ENCODE data around the gene GRK1.

DNA sequence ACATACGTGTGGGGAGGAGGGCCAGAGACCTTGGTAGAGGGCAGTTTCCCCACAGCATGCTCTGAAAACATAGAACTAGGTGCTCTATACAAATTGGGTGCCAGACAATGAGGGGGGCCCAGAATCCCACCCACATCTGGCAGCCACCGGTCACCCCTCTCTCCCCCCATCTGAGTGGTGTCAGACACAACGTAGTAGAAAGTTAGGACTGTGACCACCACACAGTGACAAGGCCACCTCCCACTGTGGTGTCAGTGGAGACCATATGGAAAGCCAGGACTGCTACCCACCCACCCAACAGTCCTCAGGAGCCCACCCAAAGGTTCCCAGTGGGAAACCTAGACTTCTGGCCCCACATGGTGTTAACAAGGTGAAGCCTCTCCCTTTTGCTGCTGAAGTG is 7.0 kb upstream of the GRK1 start:
- TF ChIP-seq, protein P1, sequence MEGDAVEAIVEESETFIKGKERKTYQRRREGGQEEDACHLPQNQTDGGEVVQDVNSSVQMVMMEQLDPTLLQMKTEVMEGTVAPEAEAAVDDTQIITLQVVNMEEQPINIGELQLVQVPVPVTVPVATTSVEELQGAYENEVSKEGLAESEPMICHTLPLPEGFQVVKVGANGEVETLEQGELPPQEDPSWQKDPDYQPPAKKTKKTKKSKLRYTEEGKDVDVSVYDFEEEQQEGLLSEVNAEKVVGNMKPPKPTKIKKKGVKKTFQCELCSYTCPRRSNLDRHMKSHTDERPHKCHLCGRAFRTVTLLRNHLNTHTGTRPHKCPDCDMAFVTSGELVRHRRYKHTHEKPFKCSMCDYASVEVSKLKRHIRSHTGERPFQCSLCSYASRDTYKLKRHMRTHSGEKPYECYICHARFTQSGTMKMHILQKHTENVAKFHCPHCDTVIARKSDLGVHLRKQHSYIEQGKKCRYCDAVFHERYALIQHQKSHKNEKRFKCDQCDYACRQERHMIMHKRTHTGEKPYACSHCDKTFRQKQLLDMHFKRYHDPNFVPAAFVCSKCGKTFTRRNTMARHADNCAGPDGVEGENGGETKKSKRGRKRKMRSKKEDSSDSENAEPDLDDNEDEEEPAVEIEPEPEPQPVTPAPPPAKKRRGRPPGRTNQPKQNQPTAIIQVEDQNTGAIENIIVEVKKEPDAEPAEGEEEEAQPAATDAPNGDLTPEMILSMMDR (conservative IDR thresholded peaks at IDR 0.05), result no peak
- no peak for TF ChIP-seq EZH2 (IDR thresholded peaks at IDR 0.05; ENCODE audit: low read depth)
